Inferior parietal cortex (tissue), 1 donor: ENCODE results near the gene KRTAP10-1.

Source experiments
- DNase-seq: peaks from one replicate; pipeline ENCODE4 v3.0.0-alpha.2; 2016; ENCODE audit errors: extremely low spot score

Gene KRTAP10-1

DNA sequence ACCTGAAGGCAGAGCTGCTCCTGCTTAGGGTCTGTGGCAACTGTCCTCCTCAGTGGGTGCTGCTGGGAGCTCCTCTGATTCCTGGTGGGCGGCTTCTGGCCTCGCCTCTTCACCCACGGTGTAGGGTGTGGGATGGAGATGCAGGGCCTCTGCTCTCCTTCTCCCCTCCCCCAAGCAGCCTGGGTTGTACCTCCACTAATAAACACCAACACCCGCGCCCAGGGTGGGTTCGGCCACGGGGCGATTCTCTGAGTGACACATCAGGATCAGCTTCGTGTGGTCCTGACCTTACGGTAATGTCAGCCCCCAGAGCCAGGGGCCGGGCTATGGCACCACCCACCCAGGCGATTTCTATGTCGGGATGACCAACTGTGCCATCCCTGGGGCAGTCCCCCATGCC is 23.7 kb downstream of the KRTAP10-1 start:
- DNase-seq: no peak

DNA sequence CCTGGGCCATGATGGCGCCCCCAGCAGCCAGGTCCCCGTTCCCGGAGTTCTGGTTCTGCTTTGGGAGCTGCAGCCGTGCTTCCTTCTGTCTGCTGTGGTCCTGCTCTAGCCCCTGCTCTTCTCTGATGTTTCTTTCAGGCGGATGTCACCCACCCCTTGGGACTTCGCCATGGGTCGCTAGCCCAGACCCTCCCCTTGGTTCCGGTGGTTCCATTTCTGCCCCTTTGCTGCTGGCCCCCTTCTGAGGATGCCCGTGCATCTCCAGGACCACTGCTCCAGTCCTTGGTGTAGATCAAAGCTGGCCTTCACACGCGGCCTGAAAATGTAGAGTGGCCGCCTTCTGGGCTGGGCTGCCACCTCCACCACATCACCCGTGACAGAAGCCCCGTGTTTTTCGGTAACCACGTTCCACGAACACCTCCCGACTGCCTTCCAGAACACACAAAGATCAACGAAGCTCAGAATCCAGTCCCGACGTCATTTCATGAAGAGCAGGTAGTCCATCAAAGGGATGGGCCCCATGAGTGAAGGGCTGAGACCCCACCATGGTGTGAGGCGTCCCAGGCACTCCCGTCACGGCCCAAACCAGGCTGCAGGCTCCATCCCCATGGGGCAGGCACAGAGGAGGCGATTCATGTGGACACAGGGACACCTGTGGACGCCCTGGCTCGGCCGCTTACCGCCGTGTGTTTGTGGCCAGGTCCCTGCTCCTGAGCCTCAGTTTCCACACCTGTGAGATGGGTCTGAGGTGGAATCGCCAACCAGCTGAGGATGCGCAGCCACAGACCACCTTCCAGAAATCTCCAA is 24.4 kb downstream of the KRTAP10-1 start:
- no peak for DNase-seq

DNA sequence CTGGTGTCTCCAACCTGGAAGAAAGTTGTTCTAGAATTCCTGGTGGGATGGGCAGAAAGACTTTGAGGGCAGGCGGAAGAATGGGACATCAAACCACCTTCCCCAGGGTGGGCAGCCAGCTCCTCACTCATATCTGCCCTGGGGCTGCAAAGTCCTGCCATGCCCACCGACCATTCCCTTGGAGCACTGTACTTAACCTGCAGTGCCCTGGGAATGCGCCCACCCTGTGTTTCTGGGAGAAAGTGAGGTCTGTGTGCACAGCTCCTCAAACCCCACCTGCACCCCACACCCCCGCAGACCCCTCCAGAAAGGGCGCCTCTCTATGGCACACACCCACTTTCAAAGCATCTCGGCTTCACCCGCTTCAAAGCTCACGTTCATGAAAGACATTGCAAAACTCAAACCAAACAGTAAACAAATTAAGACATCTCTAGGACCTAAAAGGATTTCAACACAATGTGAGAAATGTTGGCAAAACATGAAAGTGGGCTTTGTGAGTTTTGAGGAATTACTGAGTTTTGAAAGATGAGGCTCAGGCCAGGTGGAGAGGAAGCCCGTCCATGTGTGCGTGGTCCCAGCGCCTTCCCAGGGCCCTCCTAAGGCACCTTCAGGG is 25.1 kb downstream of the KRTAP10-1 start:
- DNase-seq: no peak

DNA sequence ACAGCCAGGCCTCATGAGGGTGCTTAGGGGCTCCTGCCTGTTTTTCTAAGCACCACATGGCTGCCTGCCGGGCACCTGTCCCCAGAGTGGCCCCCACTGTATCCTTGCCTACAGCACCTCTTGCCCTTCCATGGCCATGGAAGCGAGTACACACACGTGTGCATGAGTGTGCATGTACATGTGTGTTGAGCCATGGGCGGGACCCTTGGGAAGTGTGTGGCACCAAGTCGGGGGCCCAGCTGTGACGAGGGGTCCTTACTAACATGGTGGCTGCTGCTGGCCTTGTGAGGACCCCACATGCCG is 25.8 kb downstream of the KRTAP10-1 start:
- DNase-seq: no peak

DNA sequence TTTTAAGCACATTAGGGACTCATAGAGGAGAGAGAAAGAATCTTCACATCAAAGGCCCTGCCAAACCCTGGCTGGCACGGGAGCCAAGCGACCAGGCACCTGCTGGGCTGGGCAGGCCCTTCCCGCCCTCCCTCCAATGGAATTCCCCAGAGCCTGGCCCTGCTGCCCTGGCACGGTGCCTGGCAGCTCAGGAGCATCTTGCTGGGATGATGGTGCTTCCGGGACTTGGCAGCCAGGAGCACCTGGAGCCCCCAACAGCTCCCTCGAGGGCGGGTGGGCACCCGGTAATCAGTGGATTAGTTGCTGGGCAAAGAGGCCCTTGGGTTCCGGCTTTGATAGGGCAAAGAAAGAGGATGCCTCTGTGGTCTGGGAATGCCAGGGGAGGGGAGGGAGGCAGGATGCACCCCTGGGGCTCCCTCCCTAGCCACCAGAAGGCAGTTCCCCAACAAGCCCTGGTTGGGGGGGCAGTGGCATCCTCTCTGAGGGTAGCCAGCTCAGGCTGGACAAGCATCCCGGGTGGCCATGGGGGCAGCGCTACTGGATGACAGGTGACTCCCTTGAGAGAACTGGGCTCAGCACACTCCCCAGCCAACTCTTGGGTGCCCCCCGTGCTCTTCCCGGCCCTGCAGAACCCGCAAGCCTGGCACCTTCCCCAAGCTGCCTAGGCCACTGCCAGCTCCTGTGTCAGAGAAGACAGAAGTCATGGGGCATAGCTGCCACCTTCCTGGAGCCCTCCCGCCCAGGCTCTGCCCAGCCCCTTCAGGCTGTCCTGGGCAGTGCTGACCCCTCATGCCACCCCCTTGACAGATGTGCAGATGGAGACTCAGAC is 26.4 kb downstream of the KRTAP10-1 start:
- no peak for DNase-seq

DNA sequence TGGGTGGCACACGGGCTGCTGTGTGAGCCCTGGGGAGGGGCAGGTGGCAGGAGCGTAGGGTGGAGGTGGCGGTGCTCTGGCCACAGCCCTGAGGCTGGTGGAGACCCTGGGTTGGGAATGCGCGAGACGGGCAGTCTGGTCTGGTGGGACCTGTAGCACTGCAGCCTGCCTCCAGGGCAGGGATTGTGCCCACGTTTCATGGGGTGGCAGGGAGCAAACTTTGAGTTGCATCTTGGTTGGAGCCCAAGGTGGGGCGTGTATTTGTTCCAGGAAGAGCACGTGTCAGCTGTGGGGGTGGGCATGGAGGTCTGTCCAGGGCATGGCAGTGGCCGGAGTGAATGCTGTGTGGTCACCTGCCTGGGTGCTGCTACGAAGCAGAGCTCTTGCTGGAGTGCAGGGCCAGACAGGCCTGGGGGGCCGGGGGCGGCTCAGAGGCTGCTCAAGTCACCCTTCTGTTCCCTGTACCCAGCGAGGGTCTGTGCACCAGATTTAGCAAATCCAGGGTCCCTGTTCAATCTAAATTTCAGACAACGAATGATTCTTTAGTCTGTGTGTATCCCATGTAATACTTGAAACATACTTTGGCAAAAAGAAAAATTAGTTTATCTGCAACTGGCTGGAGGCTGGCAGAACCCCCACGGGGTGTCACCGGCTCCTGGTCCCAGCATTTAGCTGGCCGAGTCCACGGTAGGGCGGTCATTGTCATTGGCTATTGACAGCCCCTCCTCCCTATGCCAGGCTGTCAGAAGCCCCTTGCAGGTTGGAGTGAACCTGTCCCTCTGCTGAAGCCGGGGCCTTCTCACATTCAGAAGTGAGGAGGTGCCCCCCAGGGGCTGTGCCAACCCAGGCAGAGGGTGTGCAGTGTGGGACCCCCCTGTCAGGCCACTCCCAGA is 27.3 kb downstream of the KRTAP10-1 start:
- DNase-seq: no peak

- DNase-seq: no peak
Measured at GRCh38 chr21:44511938-44512275, 28.1 kb downstream of the KRTAP10-1 start.

GRCh38 chr21:44511219-44511937 is 28.6 kb downstream of the KRTAP10-1 start:
- no peak for DNase-seq

DNA sequence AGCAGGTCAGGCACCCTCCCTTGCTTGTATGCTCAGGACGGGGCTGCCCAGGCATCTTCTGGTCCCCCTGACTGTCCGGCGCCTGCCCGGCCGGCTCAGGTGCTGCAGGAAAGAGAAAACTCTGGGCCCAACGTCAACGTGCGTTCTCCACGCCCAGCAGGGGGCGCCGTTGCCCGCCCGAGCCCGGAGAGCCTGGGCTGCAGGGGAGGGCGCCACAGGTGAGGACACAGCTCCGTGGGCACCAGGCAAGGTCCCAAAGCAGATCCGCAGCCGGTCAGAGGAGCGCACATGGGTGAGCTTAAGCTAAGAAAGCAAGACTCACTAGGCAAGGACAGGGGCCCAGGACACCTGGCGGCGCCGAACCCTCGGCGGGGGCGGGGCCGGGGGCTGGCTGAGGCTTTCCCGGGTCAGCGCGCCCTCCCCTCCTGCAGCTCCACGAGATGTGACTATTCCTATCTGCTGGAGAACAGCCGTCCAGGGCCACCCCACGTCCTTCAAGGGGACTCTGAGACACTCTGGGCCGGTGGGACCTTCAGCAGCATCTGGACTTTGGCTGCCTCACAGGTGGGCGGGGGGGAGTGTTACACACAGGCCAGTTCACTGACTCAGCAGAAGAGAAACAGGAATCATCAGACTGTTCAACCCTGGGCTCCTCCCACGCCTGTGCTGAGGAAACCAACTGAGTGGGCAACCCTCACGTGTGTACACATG is 29.3 kb downstream of the KRTAP10-1 start:
- no peak for DNase-seq

DNA sequence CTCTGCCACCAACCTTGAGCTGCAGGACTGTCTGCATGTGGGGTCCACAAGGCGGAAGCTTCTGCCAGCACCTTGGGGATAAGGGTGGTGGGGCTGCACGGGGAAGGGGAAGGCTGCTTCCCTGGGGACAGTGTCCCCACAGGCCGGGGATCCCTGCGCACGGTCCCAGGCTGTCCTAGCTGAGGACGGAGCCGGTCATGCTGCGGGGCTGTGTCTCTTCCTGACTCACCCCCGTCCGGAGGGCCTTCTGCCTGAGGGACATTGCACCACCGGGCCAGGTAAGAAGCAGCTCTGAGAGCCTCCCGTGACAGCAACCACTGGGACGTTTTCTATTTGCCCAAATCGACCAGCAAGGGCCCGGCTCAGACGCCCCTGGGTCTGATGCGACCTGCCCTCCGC is 29.9 kb downstream of the KRTAP10-1 start:
- DNase-seq: no peak

DNA sequence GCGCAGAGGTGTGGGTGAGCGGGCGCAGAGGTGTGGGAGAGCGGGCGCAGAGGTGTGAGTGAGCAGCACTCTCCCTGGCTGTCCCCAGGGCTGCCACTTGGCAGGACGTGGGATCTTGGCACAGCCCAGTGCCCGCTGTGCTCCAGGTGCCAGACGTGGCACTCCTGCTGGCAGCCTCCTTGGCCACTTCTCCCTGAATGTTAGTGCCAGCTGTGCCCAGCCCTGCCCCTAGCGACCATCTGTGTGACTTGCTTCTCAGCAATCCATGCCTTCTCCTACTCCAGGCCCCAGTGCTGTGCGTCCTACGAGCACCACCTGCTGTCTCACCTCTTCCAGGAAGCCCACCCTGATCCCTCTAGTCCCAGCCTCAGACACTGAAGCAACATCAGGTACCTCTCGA is 30.5 kb downstream of the KRTAP10-1 start:
- no peak for DNase-seq

DNA sequence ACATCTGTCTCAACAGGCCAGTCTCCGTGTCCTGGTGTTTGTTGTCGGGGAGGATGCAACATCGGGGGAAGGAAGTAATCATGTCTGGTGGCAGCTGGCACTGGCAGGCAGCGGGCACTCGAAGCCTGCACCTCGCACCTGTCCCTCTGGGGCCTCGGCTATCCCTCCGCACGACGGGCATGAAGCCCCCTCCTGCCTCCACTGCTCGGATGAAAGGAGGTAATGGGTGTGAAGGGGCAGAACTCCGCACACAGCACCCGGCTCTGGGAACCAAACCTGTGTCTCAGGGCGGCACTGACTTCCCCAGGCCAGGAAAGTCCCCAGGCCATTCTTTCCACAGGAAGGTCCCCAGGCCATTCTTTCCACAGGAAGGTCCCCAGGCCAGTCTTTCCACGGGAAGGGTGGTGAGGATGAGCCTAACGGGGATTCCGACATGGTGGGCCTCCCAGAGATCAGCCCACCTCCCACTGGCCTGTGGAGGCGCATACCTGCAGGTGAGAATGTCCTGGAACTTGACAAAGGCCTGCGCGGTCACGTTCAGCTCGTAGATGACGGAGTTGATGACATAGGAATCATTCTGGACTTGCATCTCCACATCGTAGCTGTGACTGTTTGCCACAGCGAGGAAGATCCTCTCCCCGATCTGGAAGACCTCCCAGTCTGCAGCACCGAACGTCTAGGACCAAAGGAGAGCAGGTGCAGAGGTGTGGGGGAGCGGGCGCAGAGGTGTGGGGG is 31.1 kb downstream of the KRTAP10-1 start:
- DNase-seq: no peak

GRCh38 chr21:44508426-44508710 is 31.6 kb downstream of the KRTAP10-1 start:
- no peak for DNase-seq

- no peak for DNase-seq
Measured at GRCh38 chr21:44507673-44508425, 32.1 kb downstream of the KRTAP10-1 start.

GRCh38 chr21:44506279-44507255 is 33.4 kb downstream of the KRTAP10-1 start:
- no peak for DNase-seq

- no peak for DNase-seq
Measured at GRCh38 chr21:44505673-44506278, 34.2 kb downstream of the KRTAP10-1 start.

GRCh38 chr21:44503901-44504399 is 36.0 kb downstream of the KRTAP10-1 start:
- no peak for DNase-seq
